ENCODE measurements around the gene ACTN4.

- TF ChIP-seq CTCF (IDR thresholded peaks at IDR 0.05) (no peak), ZFX (IDR thresholded peaks at IDR 0.05; ENCODE audit: borderline replicate concordance) (no peak)
Measured at GRCh38 chr19:38640368-38640767, 7.1 kb upstream of the ACTN4 start.
